GM20000 (cell line): ENCODE results near the gene CA6.

Experiments
- DNase-seq: peaks from one replicate; pipeline ENCODE4 v3.0.0; 2012; ENCODE audit warnings: low spot score
- CTCF ChIP-seq: IDR thresholded peaks from 2 replicates; pipeline ENCODE4 v1.5.1; 2012; ENCODE audit warnings: mild to moderate bottlenecking, control low read depth; ENCODE audit errors: extremely low read depth, missing control alignments

The CA6 gene

GRCh38 chr1:9022773-9023172, 77.1 kb downstream of the CA6 start:
- DNase-seq: no peak

More at GRCh38 chr1:9022773-9023172, 77.1 kb downstream of the CA6 start:
- TF ChIP-seq CTCF: no peak
